Retinal pigment epithelial cell (primary cell): Measurements from ENCODE around the gene CARD14.

Experiments used
- DNase-seq: peaks from one replicate; pipeline ENCODE4 v3.0.0-alpha.2; 2010; ENCODE audit warnings: low read depth
- H3K4me3 ChIP-seq: 2 replicates; pipeline ENCODE4 v1.5.1; 2011; ENCODE audit warnings: mild to moderate bottlenecking, low read length, control low read depth, moderate library complexity
- TF ChIP-seq, protein P1 (sequence below): conservative IDR thresholded peaks from 2 replicates; pipeline ENCODE4 v1.5.1; 2011; ENCODE audit warnings: low read depth, low read length, control low read depth, inconsistent platforms

Gene CARD14

DNA sequence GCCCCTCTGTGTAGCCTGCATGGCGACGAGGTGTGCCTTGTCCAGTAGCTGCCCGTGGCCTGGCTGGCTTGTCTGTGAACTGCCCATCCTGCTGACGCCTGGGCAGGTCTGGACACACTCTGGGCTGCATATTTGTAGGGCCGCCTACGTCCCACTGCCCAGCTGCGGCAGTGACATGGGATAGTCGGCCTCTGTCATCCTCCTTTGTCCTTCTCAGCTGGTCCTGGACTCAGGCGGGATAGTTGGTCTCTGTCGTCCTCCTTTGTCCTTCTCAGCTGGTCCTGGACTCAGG is 14.5 kb downstream of the CARD14 start:
- no peak overlapping the region for H3K4me3 ChIP-seq
- no peak for DNase-seq

DNA sequence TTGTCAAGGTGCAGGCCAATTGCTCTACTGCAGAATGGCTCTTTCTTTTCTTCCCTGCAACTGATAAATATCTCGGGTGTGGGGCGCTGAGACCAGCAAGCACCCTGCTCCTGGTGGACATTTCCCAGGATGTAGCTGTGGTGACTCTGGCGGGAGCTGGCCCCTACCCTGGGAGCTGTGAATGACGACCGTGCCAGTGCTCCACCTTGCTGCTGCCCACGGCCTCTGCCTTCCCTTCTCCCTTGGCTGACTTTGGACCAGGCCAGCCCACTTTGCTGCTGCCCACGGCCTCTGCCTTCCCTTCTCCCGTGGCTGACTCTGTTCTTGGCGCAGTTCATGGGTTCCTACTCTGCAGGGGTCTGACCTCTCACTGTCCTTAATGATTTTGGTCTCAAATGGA is 16.1 kb downstream of the CARD14 start:
- H3K4me3 ChIP-seq = no peak overlapping the region
- no peak for DNase-seq
- TF ChIP-seq, protein P1, sequence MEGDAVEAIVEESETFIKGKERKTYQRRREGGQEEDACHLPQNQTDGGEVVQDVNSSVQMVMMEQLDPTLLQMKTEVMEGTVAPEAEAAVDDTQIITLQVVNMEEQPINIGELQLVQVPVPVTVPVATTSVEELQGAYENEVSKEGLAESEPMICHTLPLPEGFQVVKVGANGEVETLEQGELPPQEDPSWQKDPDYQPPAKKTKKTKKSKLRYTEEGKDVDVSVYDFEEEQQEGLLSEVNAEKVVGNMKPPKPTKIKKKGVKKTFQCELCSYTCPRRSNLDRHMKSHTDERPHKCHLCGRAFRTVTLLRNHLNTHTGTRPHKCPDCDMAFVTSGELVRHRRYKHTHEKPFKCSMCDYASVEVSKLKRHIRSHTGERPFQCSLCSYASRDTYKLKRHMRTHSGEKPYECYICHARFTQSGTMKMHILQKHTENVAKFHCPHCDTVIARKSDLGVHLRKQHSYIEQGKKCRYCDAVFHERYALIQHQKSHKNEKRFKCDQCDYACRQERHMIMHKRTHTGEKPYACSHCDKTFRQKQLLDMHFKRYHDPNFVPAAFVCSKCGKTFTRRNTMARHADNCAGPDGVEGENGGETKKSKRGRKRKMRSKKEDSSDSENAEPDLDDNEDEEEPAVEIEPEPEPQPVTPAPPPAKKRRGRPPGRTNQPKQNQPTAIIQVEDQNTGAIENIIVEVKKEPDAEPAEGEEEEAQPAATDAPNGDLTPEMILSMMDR = no peak

More for the DNA sequence above, 14.5 kb downstream of the CARD14 start:
- TF ChIP-seq, protein P1 = no peak

GRCh38 chr17:80187090-80187489 is 17.3 kb downstream of the CARD14 start:
- no peak overlapping the region for H3K4me3 ChIP-seq
- TF ChIP-seq, protein P1 = no peak
- DNase-seq = no peak

- H3K4me3 ChIP-seq = no peak overlapping the region
- DNase-seq = no peak
These were observed 17.7 kb downstream of the CARD14 start for GRCh38 chr17:80187515-80187941.

GRCh38 chr17:80189611-80190010 is 19.8 kb downstream of the CARD14 start:
- DNase-seq = no peak
- TF ChIP-seq, protein P1 = no peak
- H3K4me3 ChIP-seq = no peak overlapping the region

More at GRCh38 chr17:80187515-80187941, 17.7 kb downstream of the CARD14 start:
- TF ChIP-seq, protein P1 = no peak

GRCh38 chr17:80190716-80191115 is 20.9 kb downstream of the CARD14 start:
- TF ChIP-seq, protein P1 = no peak
- DNase-seq = no peak
- H3K4me3 ChIP-seq = no peak overlapping the region

DNA sequence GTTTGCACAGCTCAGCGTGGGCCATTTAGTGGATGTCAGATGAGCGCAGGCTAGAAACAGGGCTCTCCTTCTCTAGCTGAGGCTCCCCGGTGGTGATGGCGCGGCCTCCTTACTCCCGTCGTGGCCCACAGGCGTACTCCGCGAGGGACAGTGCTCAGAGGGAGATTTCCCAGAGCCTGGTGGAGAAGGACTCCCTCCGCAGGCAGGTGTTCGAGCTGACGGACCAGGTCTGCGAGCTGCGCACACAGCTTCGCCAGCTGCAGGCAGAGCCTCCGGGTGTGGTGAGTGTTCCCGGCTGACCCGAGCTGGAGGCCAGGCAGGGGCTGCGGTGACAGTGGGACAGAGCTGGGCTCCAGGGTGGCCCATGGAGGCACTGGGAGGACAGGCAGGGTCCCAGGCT is 21.4 kb downstream of the CARD14 start:
- no peak overlapping the region for H3K4me3 ChIP-seq
- TF ChIP-seq, protein P1 = no peak
- no peak for DNase-seq
